Mesothelial cell of epicardium (in vitro differentiated cells): Measurements from ENCODE around the gene COL4A1. TPM values are rescaled to one million over a fixed set of nuclear protein-coding genes. Genes with fewer than 3 reads are reported as not detected.

ENCODE experiments used
- DNase-seq, 2 experiments: peaks; one replicate each; pipeline ENCODE4 v3.0.0; 2021; ENCODE audit warnings: low spot score in 2 of 2; ENCODE audit not compliant: unreplicated experiment in 2 of 2
- H3K27ac Mint-ChIP-seq: 2 replicates; pipeline ENCODE4 v1.8.0; 2021; ENCODE audit warnings: mixed read lengths
- H3K27me3 Mint-ChIP-seq: 2 replicates; pipeline ENCODE4 v1.8.0; 2021; ENCODE audit warnings: low read depth, mixed read lengths
- H3K36me3 Mint-ChIP-seq: 2 replicates; pipeline ENCODE4 v1.8.0; 2021; ENCODE audit warnings: mixed read lengths
- H3K4me1 Mint-ChIP-seq: 2 replicates; pipeline ENCODE4 v1.8.0; 2021; ENCODE audit warnings: mixed read lengths
- H3K4me3 Mint-ChIP-seq: 2 replicates; pipeline ENCODE4 v1.8.0; 2021; ENCODE audit warnings: mild to moderate bottlenecking, moderate library complexity, mixed read lengths
- H3K9me3 Mint-ChIP-seq: 2 replicates; pipeline ENCODE4 v1.8.0; 2021; ENCODE audit warnings: mixed read lengths
- total RNA-seq: library from RNA; stranded (reverse); gene quantifications from 3 replicates; pipeline ENCODE4 v1.2.1, GENCODE V29; 2021
- TF ChIP-seq, protein P1 (sequence below): fragments of 200-600 bp; sonication (generic); IDR thresholded peaks from one replicate; pipeline ENCODE4 v1.5.0; 2021; ENCODE audit warnings: antibody characterized with exemption; ENCODE audit not compliant: unreplicated experiment

Gene COL4A1
- total RNA-seq, 1 donor from 2014 or later: 362 TPM

- no peak for DNase-seq
- Mint-ChIP-seq H3K4me1 (peaks cover 22% of the 10 kb centered on the region), H3K36me3 (no peaks in the 10 kb centered on the region), H3K27ac (peak overlapping the region; percentile 58), H3K4me3 (no peak overlapping the region), H3K9me3 (no peaks in the 10 kb centered on the region), H3K27me3 (no peaks in the 10 kb centered on the region)
- TF ChIP-seq, protein P1, sequence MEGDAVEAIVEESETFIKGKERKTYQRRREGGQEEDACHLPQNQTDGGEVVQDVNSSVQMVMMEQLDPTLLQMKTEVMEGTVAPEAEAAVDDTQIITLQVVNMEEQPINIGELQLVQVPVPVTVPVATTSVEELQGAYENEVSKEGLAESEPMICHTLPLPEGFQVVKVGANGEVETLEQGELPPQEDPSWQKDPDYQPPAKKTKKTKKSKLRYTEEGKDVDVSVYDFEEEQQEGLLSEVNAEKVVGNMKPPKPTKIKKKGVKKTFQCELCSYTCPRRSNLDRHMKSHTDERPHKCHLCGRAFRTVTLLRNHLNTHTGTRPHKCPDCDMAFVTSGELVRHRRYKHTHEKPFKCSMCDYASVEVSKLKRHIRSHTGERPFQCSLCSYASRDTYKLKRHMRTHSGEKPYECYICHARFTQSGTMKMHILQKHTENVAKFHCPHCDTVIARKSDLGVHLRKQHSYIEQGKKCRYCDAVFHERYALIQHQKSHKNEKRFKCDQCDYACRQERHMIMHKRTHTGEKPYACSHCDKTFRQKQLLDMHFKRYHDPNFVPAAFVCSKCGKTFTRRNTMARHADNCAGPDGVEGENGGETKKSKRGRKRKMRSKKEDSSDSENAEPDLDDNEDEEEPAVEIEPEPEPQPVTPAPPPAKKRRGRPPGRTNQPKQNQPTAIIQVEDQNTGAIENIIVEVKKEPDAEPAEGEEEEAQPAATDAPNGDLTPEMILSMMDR: no peak
Measured at GRCh38 chr13:110352735-110353134, 45.8 kb upstream of the COL4A1 start.

GRCh38 chr13:110351636-110352420 is 44.9 kb upstream of the COL4A1 start:
- Mint-ChIP-seq H3K36me3 (no peaks in the 10 kb centered on the region), H3K27ac (no peak overlapping the region), H3K4me1 (peaks cover 28% of the 10 kb centered on the region), H3K4me3 (no peak overlapping the region), H3K9me3 (no peaks in the 10 kb centered on the region), H3K27me3 (no peaks in the 10 kb centered on the region)
- TF ChIP-seq, protein P1: no peak
- DNase-seq: no peak

- H3K9me3 Mint-ChIP-seq: no peaks in the 10 kb centered on the region
- no peak overlapping the region for H3K4me3 Mint-ChIP-seq
- no peak for DNase-seq
- H3K36me3 Mint-ChIP-seq: no peaks in the 10 kb centered on the region
- H3K4me1 Mint-ChIP-seq: peaks cover 28% of the 10 kb centered on the region
- H3K27ac Mint-ChIP-seq: peak overlapping the region; percentile 15
- TF ChIP-seq, protein P1: no peak
- H3K27me3 Mint-ChIP-seq: no peaks in the 10 kb centered on the region
Measured at GRCh38 chr13:110350509-110350908, 43.6 kb upstream of the COL4A1 start.

DNA sequence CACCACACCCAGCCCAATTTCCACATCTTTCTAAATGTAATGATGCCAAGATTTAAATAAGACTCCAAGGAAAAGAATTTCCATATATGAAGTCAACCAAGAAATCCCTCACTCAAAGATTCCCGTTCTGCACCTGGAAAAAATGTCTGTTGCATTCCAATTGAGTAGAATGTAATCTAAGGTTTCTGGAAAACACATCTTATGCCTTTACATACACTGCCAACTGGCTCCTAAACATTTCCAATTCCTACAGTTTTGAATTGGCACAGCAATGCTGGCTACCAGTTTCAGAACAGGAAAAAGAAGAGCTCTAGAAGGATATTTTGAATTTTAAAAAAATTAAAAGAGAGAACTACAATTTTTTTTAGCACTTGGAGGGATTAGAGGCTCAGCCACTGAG is 43.1 kb upstream of the COL4A1 start:
- Mint-ChIP-seq H3K27ac (no peak overlapping the region), H3K4me1 (peaks cover 27% of the 10 kb centered on the region), H3K9me3 (no peaks in the 10 kb centered on the region), H3K27me3 (no peaks in the 10 kb centered on the region), H3K36me3 (no peaks in the 10 kb centered on the region), H3K4me3 (no peak overlapping the region)
- DNase-seq: no peak
- TF ChIP-seq, protein P1: no peak

GRCh38 chr13:110349239-110349638 is 42.3 kb upstream of the COL4A1 start:
- Mint-ChIP-seq H3K4me3 (no peak overlapping the region), H3K36me3 (no peaks in the 10 kb centered on the region), H3K27me3 (no peaks in the 10 kb centered on the region), H3K27ac (no peak overlapping the region), H3K9me3 (no peaks in the 10 kb centered on the region), H3K4me1 (peaks cover 25% of the 10 kb centered on the region)
- TF ChIP-seq, protein P1: no peak
- DNase-seq: no peak
